ENCODE data around the gene MAGEA4.

Gene MAGEA4

DNA sequence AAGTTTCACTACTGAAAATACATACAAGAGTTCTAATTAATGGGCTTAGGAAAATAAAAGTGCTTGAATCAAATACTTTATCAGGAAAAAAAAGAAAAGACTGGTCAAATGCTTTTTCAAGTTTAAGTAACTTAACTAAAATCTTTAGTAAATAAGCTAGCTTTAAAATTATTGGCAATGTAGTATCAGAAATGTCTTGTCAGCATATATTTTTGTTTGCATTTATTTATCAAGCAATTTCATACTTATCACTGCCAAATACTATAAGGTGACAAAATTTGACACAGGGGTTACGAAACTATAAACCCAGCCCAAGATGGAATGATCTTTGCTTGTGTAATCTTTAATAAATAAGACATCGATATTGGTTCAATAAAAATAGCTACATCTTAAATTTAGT is 31.8 kb upstream of the MAGEA4 start (continued):
- TF ChIP-seq ZBTB48 (tag by site-specific recombination; IDR thresholded peaks at IDR 0.05) (no peak), ZNF561 (tag by site-specific recombination; IDR thresholded peaks at IDR 0.05; ENCODE audit: borderline replicate concordance) (no peak), ZNF37A (tag by site-specific recombination; IDR thresholded peaks at IDR 0.05) (no peak), MEIS1 (CRISPR knock-in tag; IDR thresholded peaks at IDR 0.05; ENCODE audit: borderline replicate concordance) (no peak), ZNF324 (tag by site-specific recombination; IDR thresholded peaks at IDR 0.05) (no peak), ZNF169 (tag by site-specific recombination; IDR thresholded peaks at IDR 0.05) (no peak), ZNF239 (tag by site-specific recombination; IDR thresholded peaks at IDR 0.05) (no peak)

DNA sequence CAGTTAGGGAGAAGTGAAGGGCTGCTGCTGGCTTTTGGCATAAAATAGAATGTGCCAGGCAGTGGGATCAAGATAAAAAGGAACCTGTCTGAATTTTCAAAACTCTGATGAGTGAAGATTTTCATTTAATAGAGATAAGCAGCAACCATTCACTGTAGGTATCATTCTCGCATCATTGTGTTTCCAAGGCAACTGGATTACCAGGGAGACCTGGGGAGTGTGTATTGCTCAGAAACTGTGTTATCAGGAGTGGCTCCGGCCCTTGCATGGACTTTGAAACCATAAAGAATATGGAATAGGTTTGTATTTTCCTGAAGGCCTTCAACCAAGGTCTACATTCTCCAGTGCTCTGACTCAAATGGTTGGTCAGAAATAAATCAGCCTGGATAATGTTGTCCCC is 23.3 kb upstream of the MAGEA4 start:
- Histone ChIP-seq H3K27ac (ENCODE audit: extremely low read depth, low read depth, low read length) (no peak overlapping the region), H3K4me3 (ENCODE audit: low read depth, low read length) (no peak overlapping the region), H3K4me1 (ENCODE audit: control insufficient read depth, insufficient read depth, low read length) (no peaks in the 10 kb centered on the region), H3K36me3 (ENCODE audit: control insufficient read depth in 2 of 2, insufficient read depth in 1 of 2, low read length in 2 of 2) (no peaks in the 10 kb centered on the region), H3K9me3 (ENCODE audit: control insufficient read depth, insufficient read depth, low read depth, low read length) (no peaks in the 10 kb centered on the region; the same call in none of the 2 replicates)
- no peak for TF ChIP-seq ZNF654 (tag by site-specific recombination; IDR thresholded peaks at IDR 0.05; ENCODE audit: low read depth)
- TF ChIP-seq, protein P1, sequence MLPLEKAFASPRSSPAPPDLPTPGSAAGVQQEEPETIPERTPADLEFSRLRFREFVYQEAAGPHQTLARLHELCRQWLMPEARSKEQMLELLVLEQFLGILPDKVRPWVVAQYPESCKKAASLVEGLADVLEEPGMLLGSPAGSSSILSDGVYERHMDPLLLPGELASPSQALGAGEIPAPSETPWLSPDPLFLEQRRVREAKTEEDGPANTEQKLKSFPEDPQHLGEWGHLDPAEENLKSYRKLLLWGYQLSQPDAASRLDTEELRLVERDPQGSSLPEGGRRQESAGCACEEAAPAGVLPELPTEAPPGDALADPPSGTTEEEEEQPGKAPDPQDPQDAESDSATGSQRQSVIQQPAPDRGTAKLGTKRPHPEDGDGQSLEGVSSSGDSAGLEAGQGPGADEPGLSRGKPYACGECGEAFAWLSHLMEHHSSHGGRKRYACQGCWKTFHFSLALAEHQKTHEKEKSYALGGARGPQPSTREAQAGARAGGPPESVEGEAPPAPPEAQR (tag by site-specific recombination; IDR thresholded peaks at IDR 0.05) = no peak
- TF ChIP-seq, protein P2, sequence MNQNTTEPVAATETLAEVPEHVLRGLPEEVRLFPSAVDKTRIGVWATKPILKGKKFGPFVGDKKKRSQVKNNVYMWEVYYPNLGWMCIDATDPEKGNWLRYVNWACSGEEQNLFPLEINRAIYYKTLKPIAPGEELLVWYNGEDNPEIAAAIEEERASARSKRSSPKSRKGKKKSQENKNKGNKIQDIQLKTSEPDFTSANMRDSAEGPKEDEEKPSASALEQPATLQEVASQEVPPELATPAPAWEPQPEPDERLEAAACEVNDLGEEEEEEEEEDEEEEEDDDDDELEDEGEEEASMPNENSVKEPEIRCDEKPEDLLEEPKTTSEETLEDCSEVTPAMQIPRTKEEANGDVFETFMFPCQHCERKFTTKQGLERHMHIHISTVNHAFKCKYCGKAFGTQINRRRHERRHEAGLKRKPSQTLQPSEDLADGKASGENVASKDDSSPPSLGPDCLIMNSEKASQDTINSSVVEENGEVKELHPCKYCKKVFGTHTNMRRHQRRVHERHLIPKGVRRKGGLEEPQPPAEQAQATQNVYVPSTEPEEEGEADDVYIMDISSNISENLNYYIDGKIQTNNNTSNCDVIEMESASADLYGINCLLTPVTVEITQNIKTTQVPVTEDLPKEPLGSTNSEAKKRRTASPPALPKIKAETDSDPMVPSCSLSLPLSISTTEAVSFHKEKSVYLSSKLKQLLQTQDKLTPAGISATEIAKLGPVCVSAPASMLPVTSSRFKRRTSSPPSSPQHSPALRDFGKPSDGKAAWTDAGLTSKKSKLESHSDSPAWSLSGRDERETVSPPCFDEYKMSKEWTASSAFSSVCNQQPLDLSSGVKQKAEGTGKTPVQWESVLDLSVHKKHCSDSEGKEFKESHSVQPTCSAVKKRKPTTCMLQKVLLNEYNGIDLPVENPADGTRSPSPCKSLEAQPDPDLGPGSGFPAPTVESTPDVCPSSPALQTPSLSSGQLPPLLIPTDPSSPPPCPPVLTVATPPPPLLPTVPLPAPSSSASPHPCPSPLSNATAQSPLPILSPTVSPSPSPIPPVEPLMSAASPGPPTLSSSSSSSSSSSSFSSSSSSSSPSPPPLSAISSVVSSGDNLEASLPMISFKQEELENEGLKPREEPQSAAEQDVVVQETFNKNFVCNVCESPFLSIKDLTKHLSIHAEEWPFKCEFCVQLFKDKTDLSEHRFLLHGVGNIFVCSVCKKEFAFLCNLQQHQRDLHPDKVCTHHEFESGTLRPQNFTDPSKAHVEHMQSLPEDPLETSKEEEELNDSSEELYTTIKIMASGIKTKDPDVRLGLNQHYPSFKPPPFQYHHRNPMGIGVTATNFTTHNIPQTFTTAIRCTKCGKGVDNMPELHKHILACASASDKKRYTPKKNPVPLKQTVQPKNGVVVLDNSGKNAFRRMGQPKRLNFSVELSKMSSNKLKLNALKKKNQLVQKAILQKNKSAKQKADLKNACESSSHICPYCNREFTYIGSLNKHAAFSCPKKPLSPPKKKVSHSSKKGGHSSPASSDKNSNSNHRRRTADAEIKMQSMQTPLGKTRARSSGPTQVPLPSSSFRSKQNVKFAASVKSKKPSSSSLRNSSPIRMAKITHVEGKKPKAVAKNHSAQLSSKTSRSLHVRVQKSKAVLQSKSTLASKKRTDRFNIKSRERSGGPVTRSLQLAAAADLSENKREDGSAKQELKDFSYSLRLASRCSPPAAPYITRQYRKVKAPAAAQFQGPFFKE (tag by site-specific recombination; IDR thresholded peaks at IDR 0.05; ENCODE audit: borderline replicate concordance) = no peak
- no peak for TF ChIP-seq ZNF677 (tag by site-specific recombination; IDR thresholded peaks at IDR 0.05)
- TF ChIP-seq ZNF747 (tag by site-specific recombination; IDR thresholded peaks at IDR 0.05) = no peak
- TF ChIP-seq, protein P3, sequence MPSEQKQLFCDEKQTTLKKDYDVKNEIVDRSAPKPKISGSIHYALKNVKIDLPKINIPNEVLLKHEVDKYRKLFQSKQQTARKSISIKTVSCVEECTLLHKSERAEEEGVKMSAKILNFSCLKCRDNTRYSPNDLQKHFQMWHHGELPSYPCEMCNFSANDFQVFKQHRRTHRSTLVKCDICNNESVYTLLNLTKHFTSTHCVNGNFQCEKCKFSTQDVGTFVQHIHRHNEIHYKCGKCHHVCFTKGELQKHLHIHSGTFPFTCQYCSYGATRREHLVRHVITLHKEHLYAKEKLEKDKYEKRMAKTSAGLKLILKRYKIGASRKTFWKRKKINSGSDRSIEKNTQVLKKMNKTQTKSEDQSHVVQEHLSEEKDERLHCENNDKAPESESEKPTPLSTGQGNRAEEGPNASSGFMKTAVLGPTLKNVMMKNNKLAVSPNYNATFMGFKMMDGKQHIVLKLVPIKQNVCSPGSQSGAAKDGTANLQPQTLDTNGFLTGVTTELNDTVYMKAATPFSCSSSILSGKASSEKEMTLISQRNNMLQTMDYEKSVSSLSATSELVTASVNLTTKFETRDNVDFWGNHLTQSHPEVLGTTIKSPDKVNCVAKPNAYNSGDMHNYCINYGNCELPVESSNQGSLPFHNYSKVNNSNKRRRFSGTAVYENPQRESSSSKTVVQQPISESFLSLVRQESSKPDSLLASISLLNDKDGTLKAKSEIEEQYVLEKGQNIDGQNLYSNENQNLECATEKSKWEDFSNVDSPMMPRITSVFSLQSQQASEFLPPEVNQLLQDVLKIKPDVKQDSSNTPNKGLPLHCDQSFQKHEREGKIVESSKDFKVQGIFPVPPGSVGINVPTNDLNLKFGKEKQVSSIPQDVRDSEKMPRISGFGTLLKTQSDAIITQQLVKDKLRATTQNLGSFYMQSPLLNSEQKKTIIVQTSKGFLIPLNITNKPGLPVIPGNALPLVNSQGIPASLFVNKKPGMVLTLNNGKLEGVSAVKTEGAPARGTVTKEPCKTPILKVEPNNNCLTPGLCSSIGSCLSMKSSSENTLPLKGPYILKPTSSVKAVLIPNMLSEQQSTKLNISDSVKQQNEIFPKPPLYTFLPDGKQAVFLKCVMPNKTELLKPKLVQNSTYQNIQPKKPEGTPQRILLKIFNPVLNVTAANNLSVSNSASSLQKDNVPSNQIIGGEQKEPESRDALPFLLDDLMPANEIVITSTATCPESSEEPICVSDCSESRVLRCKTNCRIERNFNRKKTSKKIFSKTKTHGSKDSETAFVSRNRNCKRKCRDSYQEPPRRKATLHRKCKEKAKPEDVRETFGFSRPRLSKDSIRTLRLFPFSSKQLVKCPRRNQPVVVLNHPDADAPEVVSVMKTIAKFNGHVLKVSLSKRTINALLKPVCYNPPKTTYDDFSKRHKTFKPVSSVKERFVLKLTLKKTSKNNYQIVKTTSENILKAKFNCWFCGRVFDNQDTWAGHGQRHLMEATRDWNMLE (tag by site-specific recombination; conservative IDR thresholded peaks at IDR 0.05; ENCODE audit: low read depth) = no peak
- TF ChIP-seq, protein P4, sequence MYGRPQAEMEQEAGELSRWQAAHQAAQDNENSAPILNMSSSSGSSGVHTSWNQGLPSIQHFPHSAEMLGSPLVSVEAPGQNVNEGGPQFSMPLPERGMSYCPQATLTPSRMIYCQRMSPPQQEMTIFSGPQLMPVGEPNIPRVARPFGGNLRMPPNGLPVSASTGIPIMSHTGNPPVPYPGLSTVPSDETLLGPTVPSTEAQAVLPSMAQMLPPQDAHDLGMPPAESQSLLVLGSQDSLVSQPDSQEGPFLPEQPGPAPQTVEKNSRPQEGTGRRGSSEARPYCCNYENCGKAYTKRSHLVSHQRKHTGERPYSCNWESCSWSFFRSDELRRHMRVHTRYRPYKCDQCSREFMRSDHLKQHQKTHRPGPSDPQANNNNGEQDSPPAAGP (tag by site-specific recombination; IDR thresholded peaks at IDR 0.05) = no peak
- no peak for TF ChIP-seq ZNF354C (tag by site-specific recombination; IDR thresholded peaks at IDR 0.05; ENCODE audit: borderline replicate concordance, low read depth)
- TF ChIP-seq GLIS1 (tag by site-specific recombination; IDR thresholded peaks at IDR 0.05) = no peak
- TF ChIP-seq ZNF558 (tag by site-specific recombination; IDR thresholded peaks at IDR 0.05) = no peak
- no peak for TF ChIP-seq ZNF600 (tag by site-specific recombination; IDR thresholded peaks at IDR 0.05)
- TF ChIP-seq ZNF514 (tag by site-specific recombination; IDR thresholded peaks at IDR 0.05) = no peak
- no peak for TF ChIP-seq ZNF292 (tag by site-specific recombination; IDR thresholded peaks at IDR 0.05; ENCODE audit: borderline replicate concordance, low read depth)
- ChIA-PET POLR2A (no interaction called here), CTCF (interaction anchor here (0.8 kb wide), 1 partner anchor 138 kb away, joined by 5 read pairs; no protein-coding TSS in a partner anchor)
